DND-41 (cell line): ENCODE data around the gene SLC35G1.

ENCODE experiments used
- ATAC-seq: fragments of 200-7000 bp; cut with Tn5 transposase; 3 replicates; pipeline ENCODE4 v1.9.1; 2021; ENCODE audit warnings: low read depth; ENCODE audit not compliant: insufficient read depth
- DNase-seq: peaks from one replicate; pipeline ENCODE4 v3.0.0-alpha.2; 2020
- H2AFZ ChIP-seq: 2 replicates; pipeline ENCODE4 v1.6.0; 2012; ENCODE audit warnings: low read depth, low read length
- H3K27ac ChIP-seq: 2 replicates; pipeline ENCODE4 v1.5.1; 2012; ENCODE audit warnings: low read length, inconsistent platforms
- H3K27me3 ChIP-seq: fragments of 200-600 bp; sonication (generic); 2 replicates; pipeline ENCODE4 v1.6.0; 2012; ENCODE audit warnings: low read length, mild to moderate bottlenecking, inconsistent platforms; ENCODE audit not compliant: insufficient read depth, poor library complexity
- H3K36me3 ChIP-seq: 2 replicates; pipeline ENCODE4 v1.5.1; 2012; ENCODE audit warnings: low read length, inconsistent platforms; ENCODE audit not compliant: insufficient read depth
- H3K4me1 ChIP-seq: 2 replicates; pipeline ENCODE4 v1.5.1; 2012; ENCODE audit warnings: mild to moderate bottlenecking, low read length; ENCODE audit not compliant: insufficient read depth
- H3K4me2 ChIP-seq: 2 replicates; pipeline ENCODE4 v1.6.0; 2012; ENCODE audit warnings: mild to moderate bottlenecking, moderate library complexity, low read length, inconsistent platforms; ENCODE audit not compliant: insufficient read depth
- H3K4me3 ChIP-seq, 2 experiments: fragments of 200-600 bp in 1 of 2; shearing (Covaris generic) in 1 of 2; 2 replicates each; pipeline ENCODE4 v1.5.1; 2012 to 2016; ENCODE audit warnings: inconsistent platforms in 2 of 2, low read length in 2 of 2, mild to moderate bottlenecking in 2 of 2, low read depth in 1 of 2, moderate library complexity in 1 of 2
- H3K79me2 ChIP-seq: 2 replicates; pipeline ENCODE4 v1.6.0; 2012; ENCODE audit warnings: low read length, inconsistent platforms; ENCODE audit not compliant: insufficient read depth
- H3K9ac ChIP-seq: 2 replicates; pipeline ENCODE4 v1.6.0; 2012; ENCODE audit warnings: low read depth, mild to moderate bottlenecking, inconsistent platforms, low read length, moderate library complexity
- H3K9me3 ChIP-seq: 2 replicates; pipeline ENCODE4 v1.5.1; 2012; ENCODE audit warnings: low read length, moderate library complexity, mild to moderate bottlenecking, inconsistent platforms; ENCODE audit not compliant: insufficient read depth, severe bottlenecking
- H4K20me1 ChIP-seq: 2 replicates; pipeline ENCODE4 v1.6.0; 2012; ENCODE audit warnings: low read length; ENCODE audit not compliant: insufficient read depth
- EZH2 ChIP-seq: IDR thresholded peaks from 3 replicates; pipeline ENCODE4 v1.6.1; 2012; ENCODE audit warnings: borderline replicate concordance, low read depth, mild to moderate bottlenecking, moderate library complexity, low read length, inconsistent platforms; ENCODE audit not compliant: severe bottlenecking
- TF ChIP-seq, protein P1 (sequence below): IDR thresholded peaks from 2 replicates; pipeline ENCODE4 v1.5.1; 2012; ENCODE audit warnings: borderline replicate concordance, low read length, moderate library complexity, mild to moderate bottlenecking; ENCODE audit not compliant: poor library complexity, severe bottlenecking; ENCODE audit errors: extremely low read depth

The SLC35G1 gene

DNA sequence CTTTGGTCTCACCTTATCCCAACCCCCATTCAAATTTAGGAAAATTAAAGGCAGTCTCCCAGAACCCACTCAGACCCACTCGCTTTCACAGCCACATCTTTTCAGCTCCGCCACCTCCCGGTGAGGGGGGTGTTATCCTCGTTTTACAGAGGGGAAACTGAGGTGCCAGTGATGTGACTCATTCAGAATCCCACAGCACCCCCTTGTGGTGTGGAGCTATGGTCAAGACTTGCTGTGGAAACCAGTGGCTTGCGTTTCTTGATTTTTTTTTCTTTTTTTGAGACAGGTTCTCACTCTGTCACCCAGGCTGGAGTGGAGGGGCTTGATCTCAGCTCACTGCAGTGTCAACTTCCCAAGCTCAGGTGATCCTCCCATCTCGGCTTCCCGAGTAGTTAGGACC, 27.6 kb downstream of the SLC35G1 start:
- no peak for ATAC-seq
- Histone ChIP-seq H3K4me3 (no peak overlapping the region), H3K9me3 (no peaks in the 10 kb centered on the region), H3K9ac (no peak overlapping the region), H3K79me2 (no peaks in the 10 kb centered on the region), H3K27me3 (peaks cover 4% of the 10 kb centered on the region), H2AFZ (no peak overlapping the region), H4K20me1 (no peaks in the 10 kb centered on the region), H3K27ac (no peak overlapping the region), H3K4me1 (no peaks in the 10 kb centered on the region), H3K4me2 (no peak overlapping the region), H3K36me3 (no peaks in the 10 kb centered on the region)
- TF ChIP-seq, protein P1, sequence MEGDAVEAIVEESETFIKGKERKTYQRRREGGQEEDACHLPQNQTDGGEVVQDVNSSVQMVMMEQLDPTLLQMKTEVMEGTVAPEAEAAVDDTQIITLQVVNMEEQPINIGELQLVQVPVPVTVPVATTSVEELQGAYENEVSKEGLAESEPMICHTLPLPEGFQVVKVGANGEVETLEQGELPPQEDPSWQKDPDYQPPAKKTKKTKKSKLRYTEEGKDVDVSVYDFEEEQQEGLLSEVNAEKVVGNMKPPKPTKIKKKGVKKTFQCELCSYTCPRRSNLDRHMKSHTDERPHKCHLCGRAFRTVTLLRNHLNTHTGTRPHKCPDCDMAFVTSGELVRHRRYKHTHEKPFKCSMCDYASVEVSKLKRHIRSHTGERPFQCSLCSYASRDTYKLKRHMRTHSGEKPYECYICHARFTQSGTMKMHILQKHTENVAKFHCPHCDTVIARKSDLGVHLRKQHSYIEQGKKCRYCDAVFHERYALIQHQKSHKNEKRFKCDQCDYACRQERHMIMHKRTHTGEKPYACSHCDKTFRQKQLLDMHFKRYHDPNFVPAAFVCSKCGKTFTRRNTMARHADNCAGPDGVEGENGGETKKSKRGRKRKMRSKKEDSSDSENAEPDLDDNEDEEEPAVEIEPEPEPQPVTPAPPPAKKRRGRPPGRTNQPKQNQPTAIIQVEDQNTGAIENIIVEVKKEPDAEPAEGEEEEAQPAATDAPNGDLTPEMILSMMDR, result peak; percentile 57
- TF ChIP-seq EZH2, result no peak
- DNase-seq, result peak; percentile 15

DNA sequence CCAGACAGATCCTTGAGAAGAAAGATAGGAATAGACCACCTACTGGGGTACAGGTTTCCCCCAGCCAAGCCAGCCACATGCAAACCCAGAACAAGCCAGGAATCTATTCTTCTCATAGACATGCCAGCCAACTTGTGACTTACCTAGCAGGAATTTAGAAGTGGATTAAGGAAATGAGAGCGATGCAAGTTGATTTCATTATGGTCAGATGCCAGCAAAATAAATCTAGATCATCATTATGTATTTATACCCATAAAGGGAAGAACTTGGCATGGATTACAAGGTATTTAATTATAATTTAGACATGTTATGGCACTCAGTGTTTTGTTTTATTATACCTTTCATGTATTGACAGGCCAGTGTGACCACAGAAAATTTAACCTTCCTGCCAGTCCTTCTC, 32.8 kb downstream of the SLC35G1 start:
- ATAC-seq (no peak), DNase-seq (no peak)
- no peak overlapping the region for H2AFZ ChIP-seq
- no peak overlapping the region for H3K27ac ChIP-seq
- H3K4me3 ChIP-seq, result no peak overlapping the region
- no peaks in the 10 kb centered on the region for H4K20me1 ChIP-seq
- H3K27me3 ChIP-seq, result no peaks in the 10 kb centered on the region
- H3K9ac ChIP-seq, result no peak overlapping the region
- H3K4me1 ChIP-seq, result no peaks in the 10 kb centered on the region
- H3K9me3 ChIP-seq, result no peaks in the 10 kb centered on the region
- H3K36me3 ChIP-seq, result no peaks in the 10 kb centered on the region
- H3K79me2 ChIP-seq, result no peaks in the 10 kb centered on the region
- H3K4me2 ChIP-seq, result no peak overlapping the region
- no peak for TF ChIP-seq EZH2
- TF ChIP-seq, protein P1, result no peak

DNA sequence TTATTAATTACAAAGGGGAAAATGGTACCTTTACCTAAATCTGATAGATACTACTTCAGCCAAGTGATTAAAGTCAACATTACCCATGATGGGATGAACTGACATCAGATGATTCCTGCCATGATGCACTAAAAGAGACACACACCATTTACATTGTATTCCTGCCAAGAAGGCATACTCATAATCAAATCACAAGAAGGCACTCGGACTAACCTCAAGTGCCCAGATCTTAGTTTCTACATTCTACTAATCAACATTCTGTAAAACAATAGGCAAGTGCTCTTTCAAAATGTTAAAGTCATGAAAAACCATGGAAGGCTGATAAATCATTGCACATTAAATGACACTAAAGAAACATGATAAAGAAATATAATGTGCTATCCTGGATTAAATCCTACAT, 44.4 kb downstream of the SLC35G1 start:
- H3K79me2 ChIP-seq, result no peaks in the 10 kb centered on the region
- H3K4me2 ChIP-seq, result no peak overlapping the region
- no peaks in the 10 kb centered on the region for H3K27me3 ChIP-seq
- no peaks in the 10 kb centered on the region for H3K4me1 ChIP-seq
- ATAC-seq (no peak), DNase-seq (no peak)
- no peak overlapping the region for H3K4me3 ChIP-seq
- H3K36me3 ChIP-seq, result no peaks in the 10 kb centered on the region
- no peak for TF ChIP-seq EZH2
- TF ChIP-seq, protein P1, result no peak
- no peaks in the 10 kb centered on the region for H3K9me3 ChIP-seq
- no peak overlapping the region for H3K9ac ChIP-seq
- no peaks in the 10 kb centered on the region for H4K20me1 ChIP-seq
- H3K27ac ChIP-seq, result no peak overlapping the region
- H2AFZ ChIP-seq, result no peak overlapping the region

DNA sequence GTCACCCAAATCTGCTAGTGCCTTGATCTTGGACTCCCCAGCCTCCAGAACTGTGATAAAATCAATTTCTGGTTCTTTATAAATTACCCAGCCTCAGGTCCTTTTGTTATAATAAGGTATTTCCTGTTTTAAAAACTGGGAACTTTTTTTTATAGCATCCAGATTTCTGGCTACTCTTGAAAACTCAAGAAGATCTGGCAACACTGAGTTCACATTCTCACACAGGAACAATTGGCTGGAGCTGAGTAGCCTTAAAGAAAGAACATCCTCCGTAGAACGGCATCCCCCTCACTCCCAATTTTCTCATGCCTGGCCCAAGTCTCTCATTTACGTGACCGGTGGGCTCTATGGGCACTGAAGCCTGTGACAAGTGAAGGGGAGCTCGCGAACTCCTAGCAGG, 47.1 kb downstream of the SLC35G1 start:
- Histone ChIP-seq H3K4me1 (no peaks in the 10 kb centered on the region), H3K79me2 (no peaks in the 10 kb centered on the region), H3K36me3 (no peaks in the 10 kb centered on the region), H3K27me3 (peaks cover 6% of the 10 kb centered on the region), H3K9ac (no peak overlapping the region), H3K27ac (no peak overlapping the region), H4K20me1 (no peaks in the 10 kb centered on the region), H3K4me3 (no peak overlapping the region), H3K9me3 (no peaks in the 10 kb centered on the region), H2AFZ (no peak overlapping the region), H3K4me2 (no peak overlapping the region)
- TF ChIP-seq, protein P1, result no peak
- no peak for TF ChIP-seq EZH2
- ATAC-seq (no peak), DNase-seq (no peak)
